Measurements from ENCODE around the gene ZNF414.
"Not testable (repeated sequence)": the region's sequence is repeated elsewhere in the genome, so short reads cannot be mapped to it uniquely, and the experiment has no call there.

ZNF414 gene

DNA sequence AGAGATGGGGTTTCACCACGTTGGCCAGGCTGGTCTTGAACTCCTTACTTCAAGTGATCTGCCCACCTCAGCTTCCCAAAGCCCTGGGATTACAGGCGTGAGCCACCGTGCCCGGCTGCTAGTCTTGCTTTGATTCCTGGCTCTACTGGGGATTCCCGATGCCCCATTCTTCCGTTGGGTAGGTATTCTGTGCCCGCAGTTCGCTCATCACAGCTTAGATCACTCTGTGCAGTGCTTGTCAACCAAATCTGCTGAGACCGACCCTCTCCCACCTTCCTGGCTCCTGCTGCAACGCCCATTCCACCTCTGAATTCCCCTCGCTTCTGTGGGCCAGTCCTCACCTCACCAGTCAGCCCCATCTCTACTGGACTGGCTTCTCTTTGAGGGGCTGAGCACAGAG, 4.6 kb upstream of the ZNF414 start:
- in situ Hi-C loops (cut with MboI; ENCODE audit: low sequenced_read_pairs): no loop called here

DNA sequence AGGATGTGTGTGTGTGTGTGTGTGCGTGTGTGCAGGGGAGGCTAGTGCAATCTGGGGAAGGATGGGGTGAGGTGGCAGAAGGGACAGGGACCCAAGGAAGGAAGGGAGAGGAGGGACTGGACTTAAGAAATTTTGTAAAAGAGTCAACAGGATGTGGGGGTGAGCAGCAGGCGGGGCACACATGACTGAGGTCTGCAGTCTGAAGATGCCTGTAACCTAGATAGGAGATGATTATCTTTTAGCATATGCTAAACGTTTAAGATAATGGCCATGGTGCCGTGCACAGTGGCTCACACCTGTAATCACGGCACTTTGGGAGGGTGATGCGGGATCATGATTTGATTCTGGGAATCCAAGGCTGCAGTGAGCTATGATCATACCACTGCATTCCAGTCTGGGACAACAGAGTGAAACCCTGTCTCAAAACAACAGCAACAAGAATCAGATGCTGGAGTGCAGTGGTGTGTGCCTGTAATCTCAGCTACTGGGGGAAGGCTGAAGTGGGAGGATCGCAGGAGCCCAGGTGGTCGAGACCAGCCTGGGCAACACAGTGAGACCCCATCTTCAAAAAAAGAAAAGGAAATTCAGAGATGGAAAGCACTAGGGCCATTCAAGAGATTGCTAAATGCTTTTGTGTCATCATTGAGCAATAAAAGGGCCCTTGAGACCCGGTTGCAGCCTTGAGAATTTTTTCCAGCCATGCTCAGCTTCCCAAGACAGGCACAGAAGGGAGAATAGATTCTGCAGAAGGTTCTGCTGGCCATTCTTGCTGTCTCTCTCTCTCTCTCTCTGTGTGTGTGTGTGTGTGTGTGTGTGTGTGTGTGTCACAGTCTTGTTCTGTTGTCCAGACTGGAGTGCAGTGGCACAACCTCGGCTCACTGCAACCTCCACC, 3.8 kb upstream of the ZNF414 start:
- in situ Hi-C loops (cut with MboI; ENCODE audit: low sequenced_read_pairs): no loop called here

DNA sequence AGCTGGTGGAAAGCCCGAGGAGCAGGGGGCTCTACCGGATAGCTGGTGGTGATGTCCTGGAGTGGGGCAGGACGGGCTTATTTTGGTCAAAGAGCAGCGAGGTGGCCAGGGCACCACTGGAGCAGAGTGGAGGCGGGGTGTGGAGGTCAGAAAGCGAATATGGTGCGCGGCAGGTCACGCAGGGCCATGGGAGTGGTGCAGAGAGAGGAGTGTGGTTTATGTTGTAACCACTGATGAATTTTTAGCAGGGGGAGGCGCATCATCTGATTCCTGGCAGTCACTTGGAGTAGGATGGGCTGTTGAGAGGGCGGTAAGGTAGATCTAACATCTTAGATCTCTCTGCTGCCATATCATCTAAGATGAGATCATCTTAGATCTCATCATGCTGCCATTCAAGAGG, 1.4 kb upstream of the ZNF414 start:
- in situ Hi-C loops (cut with MboI; ENCODE audit: low sequenced_read_pairs): no loop called here

DNA sequence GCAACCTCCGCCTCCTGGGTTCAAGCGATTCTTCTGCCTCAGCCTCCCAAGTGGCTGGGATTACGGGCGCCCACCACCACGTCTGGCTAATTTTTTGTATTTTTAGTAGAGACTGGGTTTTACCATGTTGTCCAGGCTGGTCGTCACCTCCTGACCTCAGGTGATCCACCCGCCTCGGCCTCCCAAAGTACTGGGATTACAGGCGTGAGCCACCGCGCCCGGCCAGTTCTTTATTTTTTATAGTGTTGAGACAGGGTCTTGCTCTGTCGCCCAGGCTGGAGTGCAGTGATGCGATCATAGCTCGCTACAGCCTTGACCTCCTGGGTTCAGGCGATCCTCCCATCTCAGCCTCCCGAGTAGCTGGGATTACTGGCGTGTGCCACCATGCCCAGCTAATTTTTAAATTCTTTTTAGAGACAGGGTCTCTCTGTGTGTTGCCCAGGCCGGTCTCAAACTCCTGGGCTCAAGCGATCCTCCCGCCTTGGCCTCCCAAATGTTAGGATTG, 590 bp upstream of the ZNF414 start:
- in situ Hi-C loops (cut with MboI; ENCODE audit: low sequenced_read_pairs): not testable (repeated sequence)

DNA sequence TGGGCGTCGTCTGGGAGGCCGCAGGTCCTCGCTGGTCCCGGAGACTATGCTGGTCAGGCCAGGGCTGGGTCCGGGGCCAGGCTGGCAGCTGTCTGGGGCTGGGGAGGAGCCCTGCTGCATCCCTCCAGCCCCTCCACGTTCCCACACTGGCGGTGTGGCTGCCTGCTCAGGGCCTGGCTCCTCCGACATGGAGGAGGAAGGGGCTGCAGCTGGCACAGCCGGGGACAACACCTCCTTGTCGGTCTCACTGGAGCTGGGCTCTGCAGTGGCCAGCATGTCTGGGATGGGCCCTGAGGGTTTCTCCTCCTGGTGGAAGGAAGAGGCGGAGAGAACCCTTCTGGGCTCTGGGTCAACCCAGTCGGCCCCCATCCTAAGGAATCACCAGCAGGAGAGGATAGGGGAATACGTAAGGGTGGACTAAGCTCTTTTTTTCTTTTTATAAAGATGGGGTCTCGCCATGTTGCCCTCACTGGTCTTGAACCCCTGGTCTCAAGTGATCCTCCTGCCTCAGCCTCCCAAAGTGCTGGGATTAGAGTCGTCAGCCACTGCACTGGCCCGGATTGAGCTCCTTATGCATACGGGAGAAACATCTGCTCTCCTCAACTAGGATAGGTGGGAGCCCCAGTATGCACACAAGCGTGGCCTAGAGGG, 806 bp downstream of the ZNF414 start:
- in situ Hi-C loops (cut with MboI; ENCODE audit: low sequenced_read_pairs): no loop called here

DNA sequence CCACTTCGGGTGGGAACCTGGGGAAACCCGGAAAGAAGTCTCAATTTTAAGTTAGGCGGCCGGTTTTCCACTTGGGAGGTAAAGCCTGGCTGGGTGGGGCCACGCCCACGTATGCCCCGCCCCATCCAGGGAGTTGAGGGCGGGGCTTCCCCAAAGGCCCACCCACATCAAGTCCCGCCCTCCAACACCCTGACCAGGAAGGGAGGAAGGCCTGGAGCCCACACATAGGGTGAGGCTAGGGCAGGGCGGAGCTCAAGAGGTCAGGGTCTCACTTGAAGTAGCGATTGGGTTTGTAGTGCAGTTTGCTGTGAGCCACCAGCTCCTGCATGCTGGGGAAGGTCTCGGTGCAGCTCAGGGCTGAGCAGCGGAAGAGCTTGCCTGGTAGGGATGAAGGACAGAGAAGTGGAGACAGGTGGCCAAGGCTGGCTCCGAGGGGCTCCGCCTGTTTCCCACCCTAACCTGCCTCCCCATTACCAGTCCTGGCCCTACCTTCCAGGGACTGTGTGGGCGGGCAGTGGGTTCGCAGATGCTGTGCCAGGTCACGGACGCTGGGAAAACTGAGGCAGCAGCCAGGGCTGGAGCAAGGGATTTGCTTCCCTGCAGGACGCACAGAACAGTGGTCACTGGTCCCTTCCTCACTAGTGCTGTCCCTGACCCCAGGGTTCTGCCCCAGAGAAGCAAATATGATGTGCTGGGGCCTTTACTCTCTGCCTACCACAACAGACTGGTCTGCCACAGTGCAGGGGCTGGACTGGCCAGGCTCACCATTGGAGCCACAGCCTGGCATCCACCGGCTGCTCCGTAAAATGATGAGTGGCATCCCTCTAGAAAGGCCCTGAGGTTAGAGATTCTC, 1.6 kb downstream of the ZNF414 start:
- in situ Hi-C loops (cut with MboI; ENCODE audit: low sequenced_read_pairs): no loop called here

DNA sequence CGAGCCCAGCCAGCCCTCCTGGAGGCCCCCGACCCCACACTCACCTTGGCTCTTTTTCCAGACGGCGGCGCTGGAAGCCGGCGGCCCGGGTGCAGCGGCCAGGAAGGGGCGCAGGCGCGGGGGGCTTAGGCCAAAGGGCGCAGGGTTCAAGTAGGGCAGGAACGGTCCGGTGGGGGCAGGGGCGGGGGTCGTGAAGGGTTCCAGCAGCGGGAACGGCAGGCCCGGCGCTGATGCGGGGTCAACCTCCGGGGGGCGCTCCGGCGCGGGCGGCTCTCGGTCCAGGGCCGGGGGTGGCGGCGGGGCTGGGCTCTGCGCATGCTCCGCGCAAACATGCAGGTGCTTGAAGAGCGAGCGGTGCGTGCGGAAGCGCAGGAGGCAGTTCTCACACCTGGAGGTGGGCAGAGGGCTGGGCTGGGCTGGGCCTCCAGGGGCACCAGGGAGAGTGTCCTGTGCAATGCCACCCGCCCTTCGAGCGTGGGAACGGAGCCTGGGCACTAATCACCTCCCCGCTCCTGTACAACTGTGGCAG, 2.3 kb downstream of the ZNF414 start:
- in situ Hi-C loops (cut with MboI; ENCODE audit: low sequenced_read_pairs): no loop called here

DNA sequence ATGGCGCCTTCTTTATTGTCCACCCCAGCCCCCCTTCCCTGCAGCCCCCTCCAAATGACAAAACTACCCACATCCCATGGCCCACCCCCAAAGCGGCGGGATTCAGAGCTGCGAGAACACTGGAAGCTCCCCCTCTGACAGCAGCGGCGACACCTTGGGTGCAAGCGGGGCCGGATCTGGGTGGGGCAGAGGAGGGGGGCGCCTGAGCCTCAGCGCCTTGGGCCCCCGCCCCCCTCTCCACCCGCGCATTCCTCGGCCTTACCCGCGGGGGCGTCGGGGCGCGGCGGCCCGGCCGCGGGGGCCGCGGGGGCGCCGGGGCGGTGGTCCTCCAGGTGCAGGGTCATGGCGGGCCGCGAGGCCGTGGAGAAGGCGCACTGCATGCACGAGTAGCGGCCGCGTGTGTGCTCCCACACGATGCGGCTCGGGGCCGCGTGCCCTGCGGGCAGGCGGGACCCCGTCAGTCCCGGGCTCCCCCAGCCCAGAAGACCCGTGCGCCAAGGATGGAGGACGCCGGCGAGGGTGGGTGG, 3.3 kb downstream of the ZNF414 start:
- in situ Hi-C loops (cut with MboI; ENCODE audit: low sequenced_read_pairs): no loop called here

DNA sequence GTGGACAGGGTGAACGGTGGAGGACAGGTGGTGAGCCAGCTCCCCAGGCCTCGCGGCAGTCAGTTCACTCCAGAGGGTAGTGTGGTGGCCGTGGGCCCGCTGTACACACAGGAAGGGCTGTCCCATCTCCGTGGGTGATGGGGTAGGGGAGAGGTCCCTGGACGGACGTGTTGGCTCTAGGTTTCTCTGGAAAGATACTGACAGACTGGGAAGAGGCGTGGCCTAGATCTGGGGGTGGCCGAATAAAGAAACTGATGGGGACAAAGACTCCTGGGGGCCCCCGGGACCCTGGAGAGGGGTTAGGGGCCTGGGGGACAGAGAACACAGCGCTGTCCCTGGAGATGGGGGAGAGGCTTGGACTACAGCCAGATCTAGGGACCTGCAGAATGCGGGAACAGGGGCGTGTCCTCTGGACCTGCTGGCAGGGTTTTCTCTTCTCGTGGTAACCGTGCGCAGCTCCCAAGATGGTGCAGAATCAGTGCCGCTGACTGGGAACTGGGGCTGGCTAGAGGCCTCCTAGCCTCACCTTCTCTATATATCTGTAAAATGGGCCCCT, 7.5 kb downstream of the ZNF414 start:
- in situ Hi-C loops (cut with MboI; ENCODE audit: low sequenced_read_pairs): no loop called here

DNA sequence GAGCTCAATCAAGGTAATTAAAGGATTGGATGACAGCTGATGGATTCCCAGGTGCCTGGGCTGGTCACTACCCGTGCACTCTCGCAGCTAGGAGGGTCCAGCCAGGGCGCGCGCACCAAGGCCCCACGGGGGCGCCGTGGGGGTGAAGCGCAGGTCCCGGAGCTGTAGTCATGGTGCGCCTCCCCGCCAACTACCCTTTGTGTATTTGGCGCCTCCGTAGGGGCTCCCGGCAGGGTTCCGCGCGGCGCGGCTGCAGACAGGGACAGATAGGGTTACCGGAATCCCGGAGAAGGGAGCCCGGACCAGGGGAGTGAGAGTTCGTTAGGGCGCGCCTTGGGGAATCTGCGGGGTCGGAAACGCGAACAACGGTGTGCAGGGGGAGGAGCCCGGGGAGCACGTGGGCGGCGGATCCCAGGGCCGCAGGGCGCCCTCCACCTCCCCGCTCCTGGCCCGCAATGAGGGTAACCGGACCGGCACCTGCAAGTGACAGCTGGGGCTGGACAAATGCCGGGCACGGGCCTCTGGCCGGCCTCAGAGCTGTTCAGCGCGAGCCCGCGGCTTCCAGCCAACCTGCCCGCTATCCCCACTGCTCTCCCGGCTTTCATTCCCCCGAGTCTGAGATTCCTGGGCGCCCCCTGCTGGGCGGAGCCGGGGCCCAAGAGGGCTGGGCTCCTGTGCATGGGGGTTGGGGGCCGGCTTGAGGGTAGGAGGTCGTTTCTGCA, 8.1 kb downstream of the ZNF414 start:
- in situ Hi-C loops (cut with MboI; ENCODE audit: low sequenced_read_pairs): no loop called here

DNA sequence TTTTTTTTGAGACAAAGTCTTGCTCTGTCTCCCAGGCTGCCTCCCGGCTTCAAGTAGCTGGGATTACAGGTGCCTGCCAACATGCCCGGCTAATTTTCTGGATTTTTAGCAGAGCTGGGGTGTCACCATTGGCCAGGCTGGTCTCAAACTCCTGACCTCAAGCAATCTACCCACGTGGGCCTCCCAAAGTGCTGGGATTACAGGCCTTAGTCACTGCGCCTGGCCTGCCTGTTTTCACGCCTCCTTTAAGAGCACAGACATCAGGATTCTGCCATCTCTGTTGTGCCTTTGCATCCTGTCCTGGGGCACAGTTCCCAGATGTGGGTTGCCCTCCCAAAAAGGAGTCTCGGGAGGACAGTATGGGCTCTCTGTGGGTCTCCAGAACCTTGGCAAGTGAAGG, 9.0 kb downstream of the ZNF414 start:
- in situ Hi-C loops (cut with MboI; ENCODE audit: low sequenced_read_pairs): no loop called here

DNA sequence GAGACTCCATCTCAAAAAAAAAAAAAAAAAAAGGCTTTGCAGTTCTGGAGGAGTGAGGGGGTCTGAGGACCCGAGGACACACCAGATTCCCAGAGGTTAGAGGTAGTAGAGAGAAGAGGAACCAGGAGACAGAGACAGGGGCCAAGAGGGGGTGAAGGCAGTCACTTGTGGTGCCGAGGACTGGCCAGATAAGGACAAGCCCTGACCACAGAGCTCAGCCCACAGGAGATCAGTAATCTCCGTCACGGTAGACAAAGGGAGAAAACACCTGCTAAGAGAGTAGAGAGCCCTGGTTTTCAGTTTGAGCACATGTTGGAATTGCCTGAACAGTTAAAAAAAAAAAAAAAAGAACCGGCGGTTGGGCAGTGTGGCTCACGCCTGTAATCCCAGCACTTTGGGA, 9.8 kb downstream of the ZNF414 start:
- in situ Hi-C loops (cut with MboI; ENCODE audit: low sequenced_read_pairs): no loop called here

DNA sequence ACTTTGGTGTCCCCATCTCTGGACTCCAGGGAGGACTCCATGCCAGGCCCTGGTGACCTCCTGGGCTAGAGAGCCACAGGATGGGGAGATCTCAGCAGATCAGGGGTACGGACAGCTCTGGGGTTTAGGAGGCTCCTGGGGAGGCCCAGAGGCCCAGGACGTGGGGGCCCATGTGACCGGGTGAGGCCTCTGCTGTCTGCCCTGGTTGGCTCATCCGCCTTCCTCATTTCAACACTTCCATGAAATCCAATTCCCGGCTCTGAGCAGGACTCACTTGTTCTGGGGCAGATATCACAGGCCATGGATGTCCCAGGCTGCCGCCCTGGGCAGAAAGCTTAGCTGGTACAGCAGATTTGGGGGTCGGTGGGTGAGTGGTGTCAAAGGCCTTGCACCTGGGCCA, 10.5 kb downstream of the ZNF414 start:
- in situ Hi-C loops (cut with MboI; ENCODE audit: low sequenced_read_pairs): no loop called here

DNA sequence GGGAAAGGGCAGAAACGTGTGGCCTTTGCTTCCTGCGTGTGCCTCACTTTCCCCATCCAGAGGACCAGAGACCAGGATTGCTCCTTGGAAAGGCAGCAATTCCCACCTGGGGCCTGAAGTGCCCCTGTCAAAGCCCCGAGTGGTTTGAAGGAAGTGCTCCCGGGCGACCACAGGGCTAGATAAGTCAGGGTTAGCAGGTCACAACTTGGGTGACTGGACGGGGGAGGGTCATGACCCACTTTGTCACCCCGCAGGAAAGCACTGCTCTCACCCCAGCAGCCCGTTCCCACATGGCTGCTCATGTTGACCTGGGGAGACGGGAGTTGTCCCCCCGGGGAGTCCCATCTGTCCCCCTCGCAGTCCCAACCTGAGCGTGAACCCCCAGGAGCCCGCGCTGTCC, 12.0 kb downstream of the ZNF414 start:
- in situ Hi-C loops (cut with MboI; ENCODE audit: low sequenced_read_pairs): no loop called here

DNA sequence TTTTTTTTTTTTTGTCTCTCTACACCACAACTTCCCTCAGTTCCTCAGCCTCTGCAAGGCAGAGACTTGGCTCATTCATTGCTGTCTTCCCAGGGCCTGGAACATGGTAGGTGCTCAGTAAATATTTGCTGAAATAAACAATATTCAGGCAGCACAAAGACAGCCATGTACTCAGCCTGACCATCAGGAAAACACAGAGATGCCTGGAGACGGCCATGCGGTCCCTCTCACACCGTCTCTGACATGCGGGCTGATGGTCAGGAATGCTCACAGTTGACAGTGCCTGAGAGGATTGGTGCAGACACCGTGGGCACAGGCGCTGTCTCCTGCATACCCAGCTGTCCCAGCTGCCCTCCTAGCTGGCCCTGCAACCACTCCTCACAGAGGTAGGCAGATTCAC, 12.5 kb downstream of the ZNF414 start:
- in situ Hi-C loops (cut with MboI; ENCODE audit: low sequenced_read_pairs): no loop called here

DNA sequence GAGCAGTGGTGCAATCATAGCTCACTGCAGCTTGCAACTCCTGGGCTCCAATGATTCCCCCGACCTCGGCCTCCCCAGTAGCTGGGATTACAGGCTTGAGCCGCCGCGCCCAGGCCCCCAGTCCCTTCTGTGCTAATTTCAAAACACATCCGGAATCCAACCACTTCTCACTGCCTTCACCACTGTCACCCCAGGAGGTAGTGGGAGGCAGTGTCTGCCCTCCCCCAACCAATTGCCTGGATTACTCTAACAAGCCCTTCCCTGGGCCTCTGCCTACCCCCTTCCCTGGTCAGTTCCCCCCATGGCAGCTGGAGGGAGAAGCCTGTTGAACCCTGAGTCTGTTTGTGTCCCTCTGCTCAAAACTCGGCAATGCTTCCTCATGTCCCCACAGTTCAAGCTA, 13.8 kb downstream of the ZNF414 start:
- in situ Hi-C loops (cut with MboI; ENCODE audit: low sequenced_read_pairs): no loop called here

DNA sequence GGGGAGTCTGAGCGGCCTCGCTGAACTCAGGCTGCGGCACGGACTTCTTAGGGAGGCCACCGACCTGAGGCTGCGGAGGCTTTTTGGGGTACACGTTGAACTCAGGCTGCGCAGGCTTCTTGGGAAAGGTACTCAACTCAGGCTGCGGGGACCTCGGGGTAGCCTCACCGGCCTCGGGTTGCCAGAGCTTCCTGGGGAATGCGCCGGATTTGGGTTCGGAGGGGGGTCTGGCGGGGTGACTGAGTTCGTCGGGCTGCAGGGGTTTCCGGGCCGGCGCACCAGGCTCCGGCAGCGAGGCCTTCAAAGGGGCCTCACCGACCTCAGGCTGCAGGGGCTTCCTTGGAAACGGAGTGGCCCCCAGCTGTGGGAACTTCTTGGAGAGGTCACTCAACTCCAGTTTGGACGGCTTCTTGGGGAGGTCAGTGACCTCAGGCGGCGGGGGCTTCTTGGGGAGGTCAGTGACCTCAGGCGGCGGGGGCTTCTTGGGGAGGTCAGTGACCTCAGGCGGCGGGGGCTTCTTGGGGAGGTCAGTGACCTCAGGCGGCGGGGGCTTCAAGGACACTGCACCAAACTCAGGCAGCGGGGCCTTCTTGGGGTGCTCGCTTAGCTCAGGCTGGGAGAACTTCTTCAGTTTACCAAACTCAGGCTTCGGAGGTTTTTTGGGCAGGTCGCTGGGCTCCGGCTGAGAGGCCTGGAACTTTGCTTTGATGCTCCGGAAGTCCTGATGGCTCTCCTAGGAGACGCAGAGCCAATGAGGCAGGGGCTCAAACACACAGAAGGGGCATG, 14.7 kb downstream of the ZNF414 start:
- in situ Hi-C loops (cut with MboI; ENCODE audit: low sequenced_read_pairs): no loop called here

DNA sequence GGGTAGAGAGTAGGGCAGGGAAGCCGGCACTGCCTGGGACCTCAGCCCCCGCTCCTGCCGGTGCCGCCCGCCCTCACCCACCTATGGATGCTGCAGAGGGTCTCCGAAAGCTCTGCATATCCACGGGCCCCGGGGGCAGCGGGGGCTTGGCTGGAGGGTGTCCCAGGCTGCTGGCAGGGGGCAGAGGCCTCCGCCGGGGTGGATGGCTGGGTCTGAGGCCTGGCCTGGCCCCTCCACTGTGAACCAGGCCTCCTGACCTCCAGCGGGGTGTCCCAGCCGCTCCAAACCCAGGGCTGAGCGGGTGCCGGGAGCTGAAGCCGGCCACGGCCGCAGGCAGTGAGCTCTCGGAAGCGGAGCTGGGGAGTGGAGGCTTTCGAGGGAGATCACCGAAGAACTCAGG, 15.7 kb downstream of the ZNF414 start:
- in situ Hi-C loops (cut with MboI; ENCODE audit: low sequenced_read_pairs): no loop called here

DNA sequence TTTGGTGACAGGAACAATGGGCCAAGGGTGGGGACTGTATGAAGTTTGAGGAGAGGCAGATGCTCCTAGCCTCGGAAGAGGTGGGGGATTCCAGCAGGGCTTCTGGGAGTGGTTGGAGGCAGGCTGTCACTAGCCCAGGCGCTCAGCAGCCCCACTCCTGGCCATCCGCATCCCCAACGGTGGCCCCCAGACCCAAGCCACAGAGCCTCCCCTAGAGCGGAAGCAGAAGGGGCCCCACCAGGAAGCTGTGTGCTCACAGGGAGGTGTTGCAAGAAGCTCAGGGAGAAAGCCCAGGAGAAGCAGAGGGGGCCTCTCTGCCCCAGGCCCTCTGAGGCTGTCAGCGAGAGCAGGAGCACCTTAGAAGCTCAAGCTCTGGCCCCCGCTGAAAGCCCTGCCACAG, 19.8 kb downstream of the ZNF414 start:
- in situ Hi-C loops (cut with MboI; ENCODE audit: low sequenced_read_pairs): no loop called here
